ENCODE measurements around the gene LHX4. TPM values are rescaled to one million over a fixed set of nuclear protein-coding genes. Genes with fewer than 3 reads are reported as not detected.
A peak's percentile ranks its signal among the peaks of the same experiment; 100 is the strongest.

The LHX4 gene
- total RNA-seq, 3 donors from 2014 or later: 0.41 to 2.5 (median 0.89) TPM

DNA sequence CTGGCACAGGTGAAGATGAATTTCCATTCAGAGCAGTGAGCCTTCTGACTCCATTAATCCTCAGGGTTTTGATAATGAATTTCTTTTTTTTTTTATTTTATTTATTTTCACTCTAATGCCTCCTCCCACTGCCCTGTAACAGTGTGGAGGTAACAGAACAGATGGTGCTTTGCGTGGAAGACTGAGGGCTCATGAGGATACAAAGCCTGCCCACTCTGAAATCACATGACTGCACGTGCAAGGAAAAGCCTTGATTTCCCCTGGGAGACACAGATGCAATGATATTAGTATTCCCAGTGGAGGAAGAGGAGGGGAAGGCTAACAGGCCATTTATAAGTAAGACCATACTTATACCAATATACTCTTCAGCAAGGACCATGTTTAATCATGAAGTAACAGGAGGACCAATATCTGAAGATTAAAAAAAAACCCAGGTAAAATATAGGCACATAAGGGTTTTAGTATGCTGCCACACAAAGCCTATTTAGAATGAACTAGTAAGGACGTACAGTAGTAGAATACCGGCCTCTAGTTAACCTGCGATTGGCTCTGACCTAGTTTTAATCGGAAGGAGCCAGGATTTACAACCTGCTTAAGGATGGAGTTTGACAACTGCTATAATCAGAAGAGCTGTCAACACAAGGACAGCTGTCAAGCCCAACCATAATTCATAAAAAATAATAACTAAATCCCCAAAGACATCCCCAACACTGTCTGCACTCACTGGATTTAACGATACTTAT lies 69.6 kb downstream of the LHX4 start:
- no peaks in the 10 kb centered on the region for H3K36me3 ChIP-seq (ENCODE audit: low read depth)
- intact Hi-C loops (cut with DNase I, micrococcal nuclease): no loop called here
- DNase-seq (no peak), ATAC-seq (no peak)
- H3K4me1 ChIP-seq (ENCODE audit: low read depth): no peaks in the 10 kb centered on the region
- no peak overlapping the region for H3K4me3 ChIP-seq
- H3K9me3 ChIP-seq: no peaks in the 10 kb centered on the region
- TF ChIP-seq, protein P1, sequence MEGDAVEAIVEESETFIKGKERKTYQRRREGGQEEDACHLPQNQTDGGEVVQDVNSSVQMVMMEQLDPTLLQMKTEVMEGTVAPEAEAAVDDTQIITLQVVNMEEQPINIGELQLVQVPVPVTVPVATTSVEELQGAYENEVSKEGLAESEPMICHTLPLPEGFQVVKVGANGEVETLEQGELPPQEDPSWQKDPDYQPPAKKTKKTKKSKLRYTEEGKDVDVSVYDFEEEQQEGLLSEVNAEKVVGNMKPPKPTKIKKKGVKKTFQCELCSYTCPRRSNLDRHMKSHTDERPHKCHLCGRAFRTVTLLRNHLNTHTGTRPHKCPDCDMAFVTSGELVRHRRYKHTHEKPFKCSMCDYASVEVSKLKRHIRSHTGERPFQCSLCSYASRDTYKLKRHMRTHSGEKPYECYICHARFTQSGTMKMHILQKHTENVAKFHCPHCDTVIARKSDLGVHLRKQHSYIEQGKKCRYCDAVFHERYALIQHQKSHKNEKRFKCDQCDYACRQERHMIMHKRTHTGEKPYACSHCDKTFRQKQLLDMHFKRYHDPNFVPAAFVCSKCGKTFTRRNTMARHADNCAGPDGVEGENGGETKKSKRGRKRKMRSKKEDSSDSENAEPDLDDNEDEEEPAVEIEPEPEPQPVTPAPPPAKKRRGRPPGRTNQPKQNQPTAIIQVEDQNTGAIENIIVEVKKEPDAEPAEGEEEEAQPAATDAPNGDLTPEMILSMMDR (IDR thresholded peaks at IDR 0.05): no peak

GRCh38 chr1:180301135-180301742 lies 71.2 kb downstream of the LHX4 start:
- DNase-seq (no peak), ATAC-seq (peak; percentile 34)
- Histone ChIP-seq H3K36me3 (ENCODE audit: low read depth) (no peaks in the 10 kb centered on the region), H3K9me3 (no peaks in the 10 kb centered on the region), H3K4me1 (ENCODE audit: low read depth) (no peaks in the 10 kb centered on the region), H3K4me3 (no peak overlapping the region)
- intact Hi-C loops (cut with DNase I, micrococcal nuclease): no loop called here
- TF ChIP-seq, protein P1 (IDR thresholded peaks at IDR 0.05): no peak

- TF ChIP-seq, protein P1 (IDR thresholded peaks at IDR 0.05): no peak
- peak; percentile 72 for ATAC-seq
- Histone ChIP-seq H3K4me3 (no peak overlapping the region), H3K9me3 (no peaks in the 10 kb centered on the region), H3K36me3 (ENCODE audit: low read depth) (no peaks in the 10 kb centered on the region), H3K4me1 (ENCODE audit: low read depth) (no peaks in the 10 kb centered on the region)
- no peak for DNase-seq
- intact Hi-C loops (cut with DNase I, micrococcal nuclease): no loop called here
These were observed 79.3 kb downstream of the LHX4 start for GRCh38 chr1:180309338-180309737.

DNA sequence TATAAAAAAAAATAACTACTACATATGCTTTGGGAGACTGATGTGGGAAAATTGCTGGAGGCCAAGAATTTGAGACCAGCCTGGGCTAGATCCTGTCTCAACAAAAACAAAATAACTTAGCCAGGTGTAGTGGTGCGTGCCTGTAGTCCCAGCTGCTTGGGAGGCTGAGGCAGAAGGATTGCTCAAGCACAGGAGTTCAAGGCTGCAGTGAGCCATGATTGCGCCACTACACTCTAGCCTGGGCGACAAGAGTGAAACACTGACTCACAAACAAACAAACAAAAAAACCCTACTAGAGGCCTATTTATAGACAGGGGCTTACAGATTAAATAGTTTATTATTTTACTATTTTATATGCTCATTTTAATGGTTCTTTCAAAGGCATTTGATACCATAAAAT lies 80.0 kb downstream of the LHX4 start:
- Histone ChIP-seq H3K36me3 (ENCODE audit: low read depth) (no peaks in the 10 kb centered on the region), H3K9me3 (no peaks in the 10 kb centered on the region), H3K4me3 (no peak overlapping the region), H3K4me1 (ENCODE audit: low read depth) (no peaks in the 10 kb centered on the region)
- no peak for DNase-seq
- TF ChIP-seq, protein P1 (IDR thresholded peaks at IDR 0.05): no peak
- intact Hi-C loops (cut with DNase I, micrococcal nuclease): no loop called here
- ATAC-seq: peak; percentile 45

GRCh38 chr1:180311011-180311730 lies 81.1 kb downstream of the LHX4 start:
- Histone ChIP-seq H3K9me3 (no peaks in the 10 kb centered on the region), H3K4me1 (ENCODE audit: low read depth) (no peaks in the 10 kb centered on the region), H3K4me3 (no peak overlapping the region), H3K36me3 (ENCODE audit: low read depth) (no peaks in the 10 kb centered on the region)
- ATAC-seq (peak; percentile 86), DNase-seq (no peak)
- TF ChIP-seq, protein P1 (IDR thresholded peaks at IDR 0.05): no peak
- intact Hi-C loops (cut with DNase I, micrococcal nuclease): no loop called here
